Liver (tissue), 3 donors: ENCODE results near the gene NAXE.

Source experiments
- CTCF ChIP-seq: fragments of 150-350 bp; IDR thresholded peaks from 2 replicates; pipeline ENCODE4 v1.5.1; 2017; ENCODE audit warnings: improper control_type of control experiment, low read depth, low read length; ENCODE audit not compliant: missing input control
- EGR1 ChIP-seq, 2 donors: IDR thresholded peaks; 2 replicates each; pipeline ENCODE4 v1.6.1; 2016 to 2018; ENCODE audit warnings: antibody characterized with exemption in 2 of 2, low read depth in 2 of 2
- FOXA2 ChIP-seq: IDR thresholded peaks from 2 replicates; pipeline ENCODE4 v1.6.1; 2016; ENCODE audit warnings: antibody characterized with exemption
- GABPA ChIP-seq, 2 donors: IDR thresholded peaks in 1 of 2; conservative IDR thresholded peaks in 1 of 2; 2 replicates each; pipeline ENCODE4 v1.6.1; 2016; ENCODE audit warnings: antibody characterized with exemption in 2 of 2, mild to moderate bottlenecking in 1 of 2, moderate library complexity in 1 of 2
- HNF4A ChIP-seq, 2 donors: conservative IDR thresholded peaks; 2 replicates each; pipeline ENCODE4 v1.6.1; 2016; ENCODE audit warnings: antibody characterized with exemption in 2 of 2, mild to moderate bottlenecking in 2 of 2
- JUND ChIP-seq, 2 donors: IDR thresholded peaks; 2 replicates each; pipeline ENCODE4 v1.6.1; 2016; ENCODE audit warnings: antibody characterized with exemption in 2 of 2
- MAX ChIP-seq: IDR thresholded peaks from 2 replicates; pipeline ENCODE4 v1.6.1; 2016; ENCODE audit warnings: antibody characterized with exemption
- RAD21 ChIP-seq, 2 donors: IDR thresholded peaks; 2 replicates each; pipeline ENCODE4 v1.6.1; 2016; ENCODE audit warnings: antibody characterized with exemption in 2 of 2, mild to moderate bottlenecking in 2 of 2
- REST ChIP-seq: IDR thresholded peaks from 2 replicates; pipeline ENCODE4 v1.6.1; 2016; ENCODE audit warnings: antibody characterized with exemption, mild to moderate bottlenecking
- RXRA ChIP-seq, 2 donors: IDR thresholded peaks; 2 replicates each; pipeline ENCODE4 v1.6.1; 2017 to 2018; ENCODE audit warnings: antibody characterized with exemption in 2 of 2, mild to moderate bottlenecking in 1 of 2
- TAF1 ChIP-seq: conservative IDR thresholded peaks from 2 replicates; pipeline ENCODE4 v1.6.1; 2016; ENCODE audit warnings: antibody characterized with exemption, mild to moderate bottlenecking
- donor health status: healthy.
- donor health status: healthy.

GRCh38 chr1:156572663-156573018 is 18.9 kb upstream of the NAXE start:
- TF ChIP-seq CTCF (no peak), JUND (IDR thresholded peaks at IDR 0.05) (no peak), MAX (no peak), TAF1 (no peak), FOXA2 (no peak), RAD21 (IDR thresholded peaks at IDR 0.05) (no peak), EGR1 (IDR thresholded peaks at IDR 0.05; ENCODE audit: low read depth in 2 of 2) (no peak), RXRA (IDR thresholded peaks at IDR 0.05) (no peak), HNF4A (conservative IDR thresholded peaks at IDR 0.05) (no peak), REST (no peak), GABPA (IDR thresholded peaks at IDR 0.05 in 1 of 2, conservative IDR thresholded peaks at IDR 0.05 in 1 of 2) (no peak)
